Thoracic aorta endothelial cell (primary cell): Measurements from ENCODE around the gene CRLF2. TPM values are rescaled to one million over a fixed set of nuclear protein-coding genes. Genes with fewer than 3 reads are reported as not detected.

ENCODE experiments used
- total RNA-seq: library from RNA; depleted of rRNA; stranded (reverse); fragments of >200 nt; gene quantifications from 2 replicates; pipeline ENCODE4 v1.2.3, GENCODE V29; 2012

The CRLF2 gene, protein sequence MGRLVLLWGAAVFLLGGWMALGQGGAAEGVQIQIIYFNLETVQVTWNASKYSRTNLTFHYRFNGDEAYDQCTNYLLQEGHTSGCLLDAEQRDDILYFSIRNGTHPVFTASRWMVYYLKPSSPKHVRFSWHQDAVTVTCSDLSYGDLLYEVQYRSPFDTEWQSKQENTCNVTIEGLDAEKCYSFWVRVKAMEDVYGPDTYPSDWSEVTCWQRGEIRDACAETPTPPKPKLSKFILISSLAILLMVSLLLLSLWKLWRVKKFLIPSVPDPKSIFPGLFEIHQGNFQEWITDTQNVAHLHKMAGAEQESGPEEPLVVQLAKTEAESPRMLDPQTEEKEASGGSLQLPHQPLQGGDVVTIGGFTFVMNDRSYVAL
- not detected in 2 replicates for total RNA-seq

GRCh38 chrX:1212532-1212931, at the start of gene CRLF2:
Gene CRLF2 (minus strand): TSS chrX:1212649. CDS start chrX:1212634, 15 bp downstream.

Other genes starting within 250 kb of the CRLF2 start
- not detected in 2 replicates for gene CSF2RA, start 56.2 kb upstream of the CRLF2 start, total RNA-seq
- 10.1 and 17.8 TPM in 2 replicates for gene IL3RA, start 124.1 kb upstream of the CRLF2 start, total RNA-seq
- gene SLC25A6, start 179.5 kb upstream of the CRLF2 start, total RNA-seq = 224 and 283 TPM in 2 replicates
- 20.6 and 23.9 TPM in 2 replicates for gene ASMTL, start 240.3 kb upstream of the CRLF2 start, total RNA-seq